HepG2 (cell line): ENCODE results near the gene ZNF292. TPM values are rescaled to one million over a fixed set of nuclear protein-coding genes. Genes with fewer than 3 reads are reported as not detected.

Source experiments
- ATAC-seq: fragments of 200-7000 bp; cut with Tn5 transposase; 3 replicates; pipeline ENCODE4 v1.9.1; 2020; ENCODE audit warnings: mild to moderate bottlenecking, moderate library complexity
- BruUV-seq: library from RNA; stranded (reverse); fragments of 400-500 nt; replicated peaks from 2 replicates; lab custom pipeline; 2021; lab: Mats Ljungman, UMichigan
- CTCF ChIA-PET: fragments of 300-600 bp; formaldehyde crosslinking; extraction: SDS; loops from one replicate; lab custom pipeline; 2021; ENCODE audit warnings: low total read pairs, inconsistent platforms, low intra/inter-chr PET ratio; lab: Yijun Ruan, JAX
- POLR2A ChIA-PET: fragments of 350-600 bp; sonication (Branson Sonifier 250); formaldehyde crosslinking; loops from one replicate; lab custom pipeline; 2020; ENCODE audit warnings: antibody characterized with exemption, inconsistent platforms; lab: Yijun Ruan, JAX
- DNase-seq: peaks from one replicate; pipeline ENCODE4 v3.0.0-alpha.2; 2015; ENCODE audit warnings: low spot score
- FAIRE-seq: peaks from 3 replicates; lab custom pipeline; 2011; peaks lifted over from hg19 to GRCh38; lab: Jason Lieb, UNC
- H2AFZ ChIP-seq: one replicate; pipeline ENCODE4 v1.6.1; 2011; ENCODE audit warnings: low read length, inconsistent platforms
- H3K27ac ChIP-seq: fragments of 300-600 bp; 3 replicates; pipeline ENCODE4 v1.8.0; 2011; ENCODE audit warnings: mixed run types, mild to moderate bottlenecking, mixed read lengths, low read length, inconsistent platforms; ENCODE audit not compliant: insufficient read depth; ENCODE audit errors: extremely low read length
- H3K27me3 ChIP-seq, 2 experiments: fragments of 200-600 bp in 1 of 2; 2 replicates in 1 of 2; 3 replicates in 1 of 2; pipeline versions ENCODE4 v1.6.0 to v1.8.0; 2011; ENCODE audit warnings: low read length in 2 of 2, mild to moderate bottlenecking in 2 of 2, moderate library complexity in 2 of 2, inconsistent platforms in 1 of 2; ENCODE audit not compliant: insufficient read depth in 2 of 2, control insufficient read depth in 1 of 2
- H3K36me3 ChIP-seq, 2 experiments: fragments of 200-600 bp in 1 of 2; replicated peaks in 1 of 2; 2 replicates in 1 of 2; 3 replicates in 1 of 2; pipeline versions ENCODE4 v1.5.1 to v1.8.0; 2011; ENCODE audit warnings: low read length in 2 of 2, inconsistent platforms in 1 of 2; ENCODE audit not compliant: insufficient read depth in 2 of 2, control insufficient read depth in 1 of 2
- H3K4me1 ChIP-seq: 2 replicates; pipeline ENCODE4 v1.5.1; 2012; ENCODE audit warnings: low read length, inconsistent platforms; ENCODE audit not compliant: insufficient read depth
- H3K4me2 ChIP-seq: 2 replicates; pipeline ENCODE4 v1.6.0; 2011; ENCODE audit warnings: low read depth, low read length, inconsistent platforms
- H3K4me3 ChIP-seq, 3 experiments: fragments of 200-600 bp in 1 of 3; sonication (generic), shearing (Covaris generic) in 1 of 3; replicated peaks in 1 of 3; 2 replicates each; pipeline ENCODE4 v1.5.1; 2011 to 2016; ENCODE audit warnings: low read length in 3 of 3, inconsistent platforms in 2 of 3, low read depth in 2 of 3, mild to moderate bottlenecking in 2 of 3, control low read depth in 1 of 3, mixed read lengths in 1 of 3; ENCODE audit not compliant: insufficient read depth in 1 of 3
- H3K79me2 ChIP-seq: one replicate; pipeline ENCODE4 v1.6.1; 2011; ENCODE audit warnings: low read length, inconsistent platforms; ENCODE audit not compliant: insufficient read depth
- H3K9ac ChIP-seq: 2 replicates; pipeline ENCODE4 v1.6.0; 2011; ENCODE audit warnings: mild to moderate bottlenecking, low read depth, low read length, inconsistent platforms; ENCODE audit not compliant: insufficient read depth
- H3K9me3 ChIP-seq: 2 replicates; pipeline ENCODE4 v1.5.1; 2012; ENCODE audit warnings: mild to moderate bottlenecking, low read length
- H4K20me1 ChIP-seq: 2 replicates; pipeline ENCODE4 v1.6.0; 2011; ENCODE audit warnings: inconsistent platforms, mild to moderate bottlenecking, low read length, moderate library complexity; ENCODE audit not compliant: insufficient read depth
- EZH2 ChIP-seq: conservative IDR thresholded peaks from 2 replicates; pipeline ENCODE4 v1.6.1; 2012; ENCODE audit warnings: mild to moderate bottlenecking, low read depth, low read length, moderate library complexity
- SMAD3 ChIP-seq: sonication (generic); formaldehyde crosslinking; IDR thresholded peaks from 2 replicates; pipeline ENCODE4 v1.4.0; 2020; ENCODE audit warnings: missing genetic modification reagents
- THAP11 ChIP-seq: IDR thresholded peaks from 2 replicates; pipeline ENCODE4 v1.6.1; 2016; ENCODE audit warnings: missing biosample characterization, missing genetic modification reagents
- ZNF790 ChIP-seq: sonication (generic); formaldehyde crosslinking; IDR thresholded peaks from 2 replicates; pipeline ENCODE4 v1.8.0; 2022; ENCODE audit warnings: missing genetic modification reagents, mild to moderate bottlenecking, borderline replicate concordance
- WGBS: methylation state at CpG from one replicate; pipeline ENCODE4 v1.1.6; 2017; ENCODE audit warnings: low lambda C conversion rate; 5-methylcytosine and 5-hydroxymethylcytosine counted together
- in situ Hi-C: cut with HindIII; loops from 2 replicates; pipeline ENCODE4 v1.10.0; 2017; ENCODE audit warnings: low pct_unique_long_range_greater_than_20kb; ENCODE audit not compliant: extremely low pct_ligation_motif_present
- intact Hi-C: fragments of 100-400 bp; cut with micrococcal nuclease; formaldehyde crosslinking; loops from one replicate; pipeline ENCODE4 v1.10.0; 2022; ENCODE audit not compliant: unreplicated experiment
- polyA plus RNA-seq, 8 experiments: library from polyadenylated mRNA; depleted of rRNA in 3 of 8; stranded (reverse) in 7 of 8; unstranded in 1 of 8; fragments of >200 nt; fragmentation: Illumina TruSeq in 4 of 8; extraction: Trizol in 4 of 8; gene quantifications; 2 replicates each; pipeline versions ENCODE4 v1.2.1 to v1.2.3, GENCODE V29; 2011 to 2016; ENCODE audit warnings: low read depth in 4 of 8, missing spikeins in 1 of 8, mixed read lengths in 1 of 8; ENCODE audit not compliant: insufficient read depth in 1 of 8
- total RNA-seq, 5 experiments: library from RNA; depleted of rRNA; stranded (reverse); fragments of >200 nt; fragmentation: Illumina TruSeq; extraction: Trizol; gene quantifications; 2 replicates each; pipeline ENCODE4 v1.2.3, GENCODE V29; 2016; ENCODE audit warnings: low read depth in 1 of 5
- TF ChIP-seq, protein P1 (sequence below): sonication (generic); formaldehyde crosslinking; IDR thresholded peaks from 2 replicates; pipeline ENCODE4 v1.5.0; 2020; ENCODE audit warnings: missing genetic modification reagents
- TF ChIP-seq, protein P2 (sequence below): conservative IDR thresholded peaks from 2 replicates; pipeline ENCODE4 v1.6.1; 2018; ENCODE audit warnings: missing genetic modification reagents
- TF ChIP-seq, protein P3 (sequence below): sonication (generic); formaldehyde crosslinking; IDR thresholded peaks from 2 replicates; pipeline ENCODE4 v1.5.1; 2020; ENCODE audit warnings: mild to moderate bottlenecking, missing genetic modification reagents, borderline replicate concordance
- TF ChIP-seq, protein P4 (sequence below): sonication (generic); formaldehyde crosslinking; IDR thresholded peaks from 2 replicates; pipeline ENCODE4 v1.5.1; 2020; ENCODE audit warnings: missing genetic modification reagents, mild to moderate bottlenecking, borderline replicate concordance

Gene ZNF292
- total and polyA plus RNA-seq, 2 of the 13 experiments (the other 11 are each of a cell fraction or from before 2014, with no cell fraction given), result 9.9 to 12.8 TPM

DNA sequence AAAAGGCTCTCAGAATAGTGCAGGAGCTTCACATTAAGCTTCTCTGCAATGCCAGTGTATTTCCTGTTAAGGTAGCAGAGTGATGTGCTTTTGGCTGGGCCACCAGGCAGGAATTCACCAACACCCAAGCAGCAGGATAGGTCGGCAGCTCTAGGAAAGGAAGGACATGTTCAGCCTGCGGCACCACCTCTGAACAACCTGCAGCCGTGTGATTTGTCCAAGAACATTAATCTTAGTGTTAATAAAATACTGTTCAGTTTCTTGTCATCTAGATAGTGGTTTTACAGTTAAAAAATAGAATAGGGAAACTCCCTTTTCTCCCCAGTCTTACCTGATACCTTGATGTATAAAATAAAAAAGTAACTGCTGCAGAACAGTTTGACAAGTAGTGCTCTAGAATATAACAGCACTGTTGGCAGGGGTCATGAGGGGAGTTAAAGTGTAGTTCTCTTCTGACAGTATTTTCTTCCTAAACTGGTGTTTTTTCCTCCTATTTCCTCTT is 18.8 kb downstream of the ZNF292 start:
- DNase-seq (no peak), FAIRE-seq (no peak), ATAC-seq (no peak)
- ChIA-PET POLR2A (no interaction called here), CTCF (no interaction called here)
- Histone ChIP-seq H4K20me1 (peaks cover 90% of the 10 kb centered on the region), H3K4me3 (no peak overlapping the region), H3K79me2 (peaks cover 97% of the 10 kb centered on the region), H3K4me1 (peaks cover 25% of the 10 kb centered on the region), H3K9ac (no peak overlapping the region), H3K9me3 (no peaks in the 10 kb centered on the region), H3K4me2 (no peak overlapping the region), H3K27ac (no peak overlapping the region), H3K36me3 (peaks cover 2 to 13% of the 10 kb centered on the region in 2 experiments; a peak in 3 of 5 replicates), H2AFZ (no peak overlapping the region), H3K27me3 (no peaks in the 10 kb centered on the region)
- in situ Hi-C loops, result no loop called here
- BruUV-seq, result no TSS peak
- intact Hi-C loops, result no loop called here
- TF ChIP-seq, protein P1, sequence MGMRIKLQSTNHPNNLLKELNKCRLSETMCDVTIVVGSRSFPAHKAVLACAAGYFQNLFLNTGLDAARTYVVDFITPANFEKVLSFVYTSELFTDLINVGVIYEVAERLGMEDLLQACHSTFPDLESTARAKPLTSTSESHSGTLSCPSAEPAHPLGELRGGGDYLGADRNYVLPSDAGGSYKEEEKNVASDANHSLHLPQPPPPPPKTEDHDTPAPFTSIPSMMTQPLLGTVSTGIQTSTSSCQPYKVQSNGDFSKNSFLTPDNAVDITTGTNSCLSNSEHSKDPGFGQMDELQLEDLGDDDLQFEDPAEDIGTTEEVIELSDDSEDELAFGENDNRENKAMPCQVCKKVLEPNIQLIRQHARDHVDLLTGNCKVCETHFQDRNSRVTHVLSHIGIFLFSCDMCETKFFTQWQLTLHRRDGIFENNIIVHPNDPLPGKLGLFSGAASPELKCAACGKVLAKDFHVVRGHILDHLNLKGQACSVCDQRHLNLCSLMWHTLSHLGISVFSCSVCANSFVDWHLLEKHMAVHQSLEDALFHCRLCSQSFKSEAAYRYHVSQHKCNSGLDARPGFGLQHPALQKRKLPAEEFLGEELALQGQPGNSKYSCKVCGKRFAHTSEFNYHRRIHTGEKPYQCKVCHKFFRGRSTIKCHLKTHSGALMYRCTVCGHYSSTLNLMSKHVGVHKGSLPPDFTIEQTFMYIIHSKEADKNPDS (CRISPR knock-in tag), result no peak
- WGBS, result 92% methylated on average over 3 of the region's 3 CpGs

DNA sequence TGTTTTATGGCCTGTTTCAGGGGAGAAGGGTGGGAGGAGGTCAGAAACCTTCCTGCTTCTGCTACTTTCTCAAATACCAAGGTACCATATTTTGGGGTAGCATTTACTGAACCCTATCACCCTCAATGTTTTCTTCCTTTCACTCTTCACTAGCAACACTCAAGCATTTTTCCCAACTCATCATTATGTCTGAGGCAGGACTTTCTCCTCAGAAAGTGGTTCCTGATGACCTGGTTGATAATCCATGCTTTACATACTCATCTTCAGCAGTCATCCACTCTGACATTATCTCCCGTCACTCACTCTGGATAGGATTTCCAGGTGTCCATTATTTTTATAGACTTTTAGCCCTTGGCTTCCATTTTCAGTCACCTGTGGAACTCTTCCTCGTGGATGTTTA is 21.1 kb downstream of the ZNF292 start:
- H3K4me1 ChIP-seq, result peaks cover 4% of the 10 kb centered on the region
- ATAC-seq (no peak), DNase-seq (no peak), FAIRE-seq (no peak)
- H3K9me3 ChIP-seq, result no peaks in the 10 kb centered on the region
- H3K79me2 ChIP-seq, result peaks cover 97% of the 10 kb centered on the region
- no peak overlapping the region for H3K27ac ChIP-seq
- no TSS peak for BruUV-seq
- H3K4me2 ChIP-seq, result no peak overlapping the region
- H3K4me3 ChIP-seq, result no peak overlapping the region
- H2AFZ ChIP-seq, result no peak overlapping the region
- ChIA-PET POLR2A (no interaction called here), CTCF (no interaction called here)
- intact Hi-C loops (no loop called here), in situ Hi-C loops (no loop called here)
- H4K20me1 ChIP-seq, result peaks cover 87% of the 10 kb centered on the region
- no peak overlapping the region for H3K9ac ChIP-seq
- no peaks in the 10 kb centered on the region for H3K27me3 ChIP-seq
- WGBS, result 98% methylated on average over 2 of the region's 2 CpGs
- peaks cover 2 to 29% of the 10 kb centered on the region in 2 experiments; a peak in 3 of 5 replicates for H3K36me3 ChIP-seq
- TF ChIP-seq ZNF790, result no peak
- TF ChIP-seq, protein P2, sequence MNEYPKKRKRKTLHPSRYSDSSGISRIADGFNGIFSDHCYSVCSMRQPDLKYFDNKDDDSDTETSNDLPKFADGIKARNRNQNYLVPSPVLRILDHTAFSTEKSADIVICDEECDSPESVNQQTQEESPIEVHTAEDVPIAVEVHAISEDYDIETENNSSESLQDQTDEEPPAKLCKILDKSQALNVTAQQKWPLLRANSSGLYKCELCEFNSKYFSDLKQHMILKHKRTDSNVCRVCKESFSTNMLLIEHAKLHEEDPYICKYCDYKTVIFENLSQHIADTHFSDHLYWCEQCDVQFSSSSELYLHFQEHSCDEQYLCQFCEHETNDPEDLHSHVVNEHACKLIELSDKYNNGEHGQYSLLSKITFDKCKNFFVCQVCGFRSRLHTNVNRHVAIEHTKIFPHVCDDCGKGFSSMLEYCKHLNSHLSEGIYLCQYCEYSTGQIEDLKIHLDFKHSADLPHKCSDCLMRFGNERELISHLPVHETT (CRISPR knock-in tag), result no peak
- TF ChIP-seq, protein P3, sequence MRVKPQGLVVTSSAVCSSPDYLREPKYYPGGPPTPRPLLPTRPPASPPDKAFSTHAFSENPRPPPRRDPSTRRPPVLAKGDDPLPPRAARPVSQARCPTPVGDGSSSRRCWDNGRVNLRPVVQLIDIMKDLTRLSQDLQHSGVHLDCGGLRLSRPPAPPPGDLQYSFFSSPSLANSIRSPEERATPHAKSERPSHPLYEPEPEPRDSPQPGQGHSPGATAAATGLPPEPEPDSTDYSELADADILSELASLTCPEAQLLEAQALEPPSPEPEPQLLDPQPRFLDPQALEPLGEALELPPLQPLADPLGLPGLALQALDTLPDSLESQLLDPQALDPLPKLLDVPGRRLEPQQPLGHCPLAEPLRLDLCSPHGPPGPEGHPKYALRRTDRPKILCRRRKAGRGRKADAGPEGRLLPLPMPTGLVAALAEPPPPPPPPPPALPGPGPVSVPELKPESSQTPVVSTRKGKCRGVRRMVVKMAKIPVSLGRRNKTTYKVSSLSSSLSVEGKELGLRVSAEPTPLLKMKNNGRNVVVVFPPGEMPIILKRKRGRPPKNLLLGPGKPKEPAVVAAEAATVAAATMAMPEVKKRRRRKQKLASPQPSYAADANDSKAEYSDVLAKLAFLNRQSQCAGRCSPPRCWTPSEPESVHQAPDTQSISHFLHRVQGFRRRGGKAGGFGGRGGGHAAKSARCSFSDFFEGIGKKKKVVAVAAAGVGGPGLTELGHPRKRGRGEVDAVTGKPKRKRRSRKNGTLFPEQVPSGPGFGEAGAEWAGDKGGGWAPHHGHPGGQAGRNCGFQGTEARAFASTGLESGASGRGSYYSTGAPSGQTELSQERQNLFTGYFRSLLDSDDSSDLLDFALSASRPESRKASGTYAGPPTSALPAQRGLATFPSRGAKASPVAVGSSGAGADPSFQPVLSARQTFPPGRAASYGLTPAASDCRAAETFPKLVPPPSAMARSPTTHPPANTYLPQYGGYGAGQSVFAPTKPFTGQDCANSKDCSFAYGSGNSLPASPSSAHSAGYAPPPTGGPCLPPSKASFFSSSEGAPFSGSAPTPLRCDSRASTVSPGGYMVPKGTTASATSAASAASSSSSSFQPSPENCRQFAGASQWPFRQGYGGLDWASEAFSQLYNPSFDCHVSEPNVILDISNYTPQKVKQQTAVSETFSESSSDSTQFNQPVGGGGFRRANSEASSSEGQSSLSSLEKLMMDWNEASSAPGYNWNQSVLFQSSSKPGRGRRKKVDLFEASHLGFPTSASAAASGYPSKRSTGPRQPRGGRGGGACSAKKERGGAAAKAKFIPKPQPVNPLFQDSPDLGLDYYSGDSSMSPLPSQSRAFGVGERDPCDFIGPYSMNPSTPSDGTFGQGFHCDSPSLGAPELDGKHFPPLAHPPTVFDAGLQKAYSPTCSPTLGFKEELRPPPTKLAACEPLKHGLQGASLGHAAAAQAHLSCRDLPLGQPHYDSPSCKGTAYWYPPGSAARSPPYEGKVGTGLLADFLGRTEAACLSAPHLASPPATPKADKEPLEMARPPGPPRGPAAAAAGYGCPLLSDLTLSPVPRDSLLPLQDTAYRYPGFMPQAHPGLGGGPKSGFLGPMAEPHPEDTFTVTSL, result no peak
- TF ChIP-seq EZH2, result no peak
- TF ChIP-seq, protein P4, sequence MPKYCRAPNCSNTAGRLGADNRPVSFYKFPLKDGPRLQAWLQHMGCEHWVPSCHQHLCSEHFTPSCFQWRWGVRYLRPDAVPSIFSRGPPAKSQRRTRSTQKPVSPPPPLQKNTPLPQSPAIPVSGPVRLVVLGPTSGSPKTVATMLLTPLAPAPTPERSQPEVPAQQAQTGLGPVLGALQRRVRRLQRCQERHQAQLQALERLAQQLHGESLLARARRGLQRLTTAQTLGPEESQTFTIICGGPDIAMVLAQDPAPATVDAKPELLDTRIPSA (CRISPR knock-in tag), result no peak
- TF ChIP-seq THAP11 (CRISPR knock-in tag), result no peak
- TF ChIP-seq SMAD3 (CRISPR knock-in tag), result no peak
